Epithelial cell of prostate (primary cell): ENCODE data around the gene GRIN3B.

Experiments
- DNase-seq: peaks from one replicate; pipeline ENCODE4 v3.0.0-alpha.2; 2011; ENCODE audit warnings: low read depth, low spot score
- H3K27ac ChIP-seq: fragments of 450-650 bp; 2 replicates; pipeline ENCODE4 v1.5.1; 2017; ENCODE audit warnings: mild to moderate bottlenecking

The GRIN3B gene

GRCh38 chr19:989381-990081 lies 10.7 kb upstream of the GRIN3B start:
- no peak for DNase-seq
- no peak overlapping the region for H3K27ac ChIP-seq

GRCh38 chr19:990119-990571 lies 10.1 kb upstream of the GRIN3B start:
- no peak for DNase-seq
- no peak overlapping the region for H3K27ac ChIP-seq

GRCh38 chr19:990746-991145 lies 9.5 kb upstream of the GRIN3B start:
- H3K27ac ChIP-seq: no peak overlapping the region
- no peak for DNase-seq

- DNase-seq: no peak
- no peak overlapping the region for H3K27ac ChIP-seq
These were observed 8.9 kb upstream of the GRIN3B start for GRCh38 chr19:991174-991931.

- no peak for DNase-seq
These were observed 8.1 kb upstream of the GRIN3B start for GRCh38 chr19:991932-992669.

GRCh38 chr19:992670-993055 lies 7.6 kb upstream of the GRIN3B start:
- no peak overlapping the region for H3K27ac ChIP-seq
- no peak for DNase-seq

More at GRCh38 chr19:991932-992669, 8.1 kb upstream of the GRIN3B start:
- H3K27ac ChIP-seq: no peak overlapping the region

DNA sequence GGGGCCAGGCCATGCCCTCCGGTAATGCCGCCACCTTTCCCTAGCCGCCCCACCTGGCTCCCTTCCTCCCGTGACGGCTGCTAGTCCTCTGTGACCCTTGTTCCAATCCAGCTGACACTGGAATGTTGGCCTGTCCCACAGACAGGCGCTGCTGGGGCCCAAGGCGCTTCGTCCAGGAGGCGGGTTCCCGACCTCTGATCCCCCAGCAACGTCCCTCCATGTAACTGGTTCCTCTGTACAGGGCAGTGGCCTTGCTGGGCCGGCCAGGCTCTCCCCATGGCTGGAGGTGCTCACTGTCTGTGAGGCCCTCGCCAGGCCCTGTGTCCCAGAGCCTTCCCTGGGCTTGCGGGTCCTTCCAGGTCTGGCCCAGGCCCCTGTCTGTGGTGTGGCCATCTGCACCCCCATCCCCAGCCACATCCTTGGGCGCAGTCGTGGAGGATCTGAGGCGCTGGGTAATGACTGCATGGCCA lies 6.8 kb upstream of the GRIN3B start:
- DNase-seq: no peak
- H3K27ac ChIP-seq: no peak overlapping the region

GRCh38 chr19:993831-994393 lies 6.3 kb upstream of the GRIN3B start:
- no peak overlapping the region for H3K27ac ChIP-seq
- DNase-seq: no peak

GRCh38 chr19:994516-994915 lies 5.7 kb upstream of the GRIN3B start:
- no peak for DNase-seq
- H3K27ac ChIP-seq: no peak overlapping the region

DNA sequence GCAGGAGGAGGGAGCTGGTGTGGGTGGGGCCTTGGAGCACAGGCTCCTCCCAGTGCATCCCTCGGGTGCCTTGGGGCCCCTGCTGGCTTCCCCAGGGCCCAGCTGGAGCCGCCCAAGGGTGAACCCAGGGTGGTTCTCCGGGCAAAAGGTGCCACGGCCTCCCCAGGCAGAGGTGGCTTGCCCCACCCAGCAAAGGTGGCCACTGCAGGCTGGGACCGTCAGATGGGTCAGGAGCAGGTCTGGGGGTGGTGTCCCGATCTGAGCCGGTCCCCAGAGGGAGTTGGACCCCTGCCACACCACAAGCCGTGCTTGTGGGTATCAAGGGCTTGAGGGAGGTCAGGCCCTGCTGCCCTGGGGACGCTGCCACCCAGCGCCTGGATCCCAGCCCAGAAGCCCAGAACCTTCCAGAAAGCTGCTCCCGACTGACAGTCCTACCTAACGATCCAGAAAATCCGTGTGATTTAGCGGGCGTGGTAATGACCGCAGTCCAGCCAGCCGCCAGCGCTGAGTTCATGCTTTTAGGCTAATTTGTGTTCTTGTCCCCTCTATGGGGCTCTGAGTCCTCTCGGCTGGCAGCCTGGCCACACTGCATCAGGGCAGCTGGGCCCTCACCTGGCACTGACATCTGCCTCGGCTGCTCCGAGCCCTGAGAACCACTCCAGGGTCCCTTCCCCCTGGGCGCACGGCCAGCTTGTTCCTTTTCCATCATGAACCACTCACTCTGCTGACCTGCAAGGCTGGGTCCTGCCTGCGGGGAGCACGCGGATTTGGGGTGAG lies 5.0 kb upstream of the GRIN3B start:
- DNase-seq: no peak

DNA sequence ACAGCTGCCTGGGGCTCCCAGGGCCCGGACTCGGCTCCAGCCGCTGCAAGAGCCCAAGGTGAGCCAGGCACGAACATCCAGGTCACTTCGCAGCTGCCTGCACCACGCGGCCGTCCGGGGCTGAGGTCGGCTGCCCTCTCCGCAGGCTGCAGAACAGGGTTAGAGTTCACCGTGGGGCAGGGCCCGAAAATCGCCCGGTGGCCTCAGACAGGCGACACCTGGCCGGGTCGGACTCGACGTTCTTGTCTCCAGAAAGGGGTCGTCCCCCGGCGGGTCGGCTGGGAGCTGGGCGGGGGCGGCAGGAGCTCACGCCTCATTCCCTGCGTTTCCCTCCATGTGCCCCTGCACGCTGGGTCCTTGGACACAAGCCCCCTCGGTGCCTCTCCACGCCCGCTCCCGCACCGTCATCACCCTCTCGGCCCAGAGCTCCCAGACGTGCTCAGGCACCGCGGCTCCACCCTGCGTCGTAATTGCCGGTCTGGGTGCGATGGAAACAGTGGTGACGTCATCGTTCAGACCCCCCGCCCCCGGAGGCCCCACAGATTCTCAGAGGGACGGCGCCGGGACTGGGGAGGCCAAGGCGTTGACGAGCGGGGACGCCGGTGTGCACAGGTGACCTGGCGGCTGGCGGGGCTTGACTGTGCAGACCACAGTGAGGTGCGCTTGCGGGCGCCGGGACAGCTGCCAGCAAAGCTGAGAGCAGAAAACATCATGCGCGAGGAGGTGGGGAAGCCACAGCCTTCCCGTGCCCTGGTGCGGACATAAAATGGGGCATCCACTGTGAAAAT lies 4.0 kb upstream of the GRIN3B start:
- no peak overlapping the region for H3K27ac ChIP-seq
- DNase-seq: no peak

More for the DNA sequence above, 5.0 kb upstream of the GRIN3B start:
- H3K27ac ChIP-seq: no peak overlapping the region

DNA sequence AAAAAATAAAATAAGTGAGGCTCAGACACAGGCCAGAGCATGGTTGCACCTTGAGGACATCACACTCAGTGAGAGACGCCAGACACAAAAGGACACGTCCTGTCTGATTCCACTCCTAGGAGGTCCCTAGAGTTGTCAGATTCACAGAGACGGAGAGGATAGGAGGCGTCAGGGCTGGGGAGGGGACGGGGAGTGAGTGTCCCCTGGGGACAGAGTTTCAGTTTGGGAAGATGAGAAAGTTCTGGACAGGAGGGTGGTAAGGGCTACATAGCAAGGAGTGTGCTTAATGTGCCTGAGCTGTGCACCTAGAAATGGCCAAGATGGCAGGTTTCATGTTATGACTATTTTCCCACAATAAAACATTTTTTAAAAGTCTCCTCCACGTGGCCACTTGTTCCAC lies 2.2 kb upstream of the GRIN3B start:
- H3K27ac ChIP-seq: no peak overlapping the region
- no peak for DNase-seq

DNA sequence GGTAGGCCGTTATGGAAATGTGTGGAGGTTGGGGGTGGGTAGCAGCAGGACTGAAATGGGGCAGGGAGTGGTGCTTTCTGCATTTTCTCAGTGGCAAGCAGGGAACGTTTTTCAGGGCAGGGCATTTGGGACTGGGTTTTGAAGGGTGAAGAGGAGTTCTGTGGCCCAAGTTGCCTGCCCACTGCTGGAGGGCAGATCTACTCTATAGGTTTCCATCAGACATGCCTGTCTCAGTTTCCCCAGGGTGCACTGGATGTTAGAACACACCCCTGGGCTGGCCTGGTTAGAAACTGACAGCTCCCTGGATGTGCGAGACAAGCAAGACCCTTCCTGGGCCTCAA lies 870 bp upstream of the GRIN3B start:
- no peak overlapping the region for H3K27ac ChIP-seq
- DNase-seq: no peak

- no peak for DNase-seq
- no peak overlapping the region for H3K27ac ChIP-seq
These were observed 645 bp downstream of the GRIN3B start for GRCh38 chr19:1000591-1001537.

DNA sequence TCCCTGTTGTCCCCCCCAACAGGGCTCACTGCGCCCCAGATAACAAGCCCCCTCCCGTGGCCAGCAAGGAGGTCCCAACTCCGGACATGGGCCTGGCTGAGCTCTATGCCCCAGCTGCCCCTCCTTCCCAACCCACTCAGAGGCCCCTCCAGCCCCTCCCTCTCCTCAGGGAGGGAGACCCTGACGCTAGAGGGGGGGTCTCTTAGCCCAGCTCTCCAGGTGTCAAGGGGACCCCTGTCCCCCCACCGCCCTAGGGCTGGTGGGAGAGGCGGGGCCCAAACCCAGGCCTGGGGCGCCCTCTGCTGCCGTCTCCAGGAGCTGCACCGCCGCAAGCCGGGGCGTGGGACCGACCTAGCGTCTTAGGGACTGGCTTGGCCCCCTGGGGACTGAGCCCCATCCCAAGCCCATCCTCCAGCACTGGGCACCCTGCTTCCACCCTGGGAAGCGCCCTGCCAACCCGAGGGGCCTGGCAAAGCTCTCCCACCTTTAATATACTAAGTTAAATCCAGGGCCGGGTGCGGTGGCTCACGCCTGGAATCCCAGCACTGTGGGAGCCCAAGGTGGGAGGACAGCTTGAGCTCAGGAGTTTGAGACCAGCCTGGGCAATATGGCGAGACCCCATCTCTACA lies 1.4 kb downstream of the GRIN3B start:
- DNase-seq: no peak
- H3K27ac ChIP-seq: no peak overlapping the region

DNA sequence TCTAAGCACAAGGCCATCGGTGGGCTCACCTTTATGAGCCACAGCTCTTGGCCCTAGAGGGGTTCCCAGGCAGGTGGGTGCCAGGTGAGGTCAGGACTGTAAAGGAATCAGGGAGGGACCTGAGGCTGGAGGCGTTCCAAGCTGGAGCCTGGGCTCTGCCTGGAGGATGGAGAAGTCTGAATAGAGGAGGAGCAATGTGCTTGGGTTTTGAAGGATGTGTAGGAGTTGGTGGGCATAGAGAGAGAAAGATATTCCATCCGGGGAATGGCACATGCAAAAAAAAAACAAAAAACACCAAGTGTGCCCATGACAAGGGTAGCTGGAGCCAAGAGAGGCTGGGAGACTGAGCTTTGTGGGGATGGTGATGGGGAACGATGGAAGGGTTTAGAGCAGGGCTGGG lies 2.4 kb downstream of the GRIN3B start:
- no peak overlapping the region for H3K27ac ChIP-seq
- no peak for DNase-seq

DNA sequence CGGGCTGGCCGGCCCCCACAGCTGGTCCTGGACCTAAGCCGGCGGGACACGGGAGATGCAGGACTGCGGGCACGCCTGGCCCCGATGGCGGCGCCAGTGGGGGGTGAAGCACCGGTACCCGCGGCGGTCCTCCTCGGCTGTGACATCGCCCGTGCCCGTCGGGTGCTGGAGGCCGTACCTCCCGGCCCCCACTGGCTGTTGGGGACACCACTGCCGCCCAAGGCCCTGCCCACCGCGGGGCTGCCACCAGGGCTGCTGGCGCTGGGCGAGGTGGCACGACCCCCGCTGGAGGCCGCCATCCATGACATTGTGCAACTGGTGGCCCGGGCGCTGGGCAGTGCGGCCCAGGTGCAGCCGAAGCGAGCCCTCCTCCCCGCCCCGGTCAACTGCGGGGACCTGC lies 3.1 kb downstream of the GRIN3B start:
- no peak for DNase-seq
- H3K27ac ChIP-seq: no peak overlapping the region
